Measurements from ENCODE around the gene TTC34. TPM values are rescaled to one million over a fixed set of nuclear protein-coding genes. Genes with fewer than 3 reads are reported as not detected.

The TTC34 gene
- total RNA-seq, 1 experiment from 2014 or later: 1.3 TPM

DNA sequence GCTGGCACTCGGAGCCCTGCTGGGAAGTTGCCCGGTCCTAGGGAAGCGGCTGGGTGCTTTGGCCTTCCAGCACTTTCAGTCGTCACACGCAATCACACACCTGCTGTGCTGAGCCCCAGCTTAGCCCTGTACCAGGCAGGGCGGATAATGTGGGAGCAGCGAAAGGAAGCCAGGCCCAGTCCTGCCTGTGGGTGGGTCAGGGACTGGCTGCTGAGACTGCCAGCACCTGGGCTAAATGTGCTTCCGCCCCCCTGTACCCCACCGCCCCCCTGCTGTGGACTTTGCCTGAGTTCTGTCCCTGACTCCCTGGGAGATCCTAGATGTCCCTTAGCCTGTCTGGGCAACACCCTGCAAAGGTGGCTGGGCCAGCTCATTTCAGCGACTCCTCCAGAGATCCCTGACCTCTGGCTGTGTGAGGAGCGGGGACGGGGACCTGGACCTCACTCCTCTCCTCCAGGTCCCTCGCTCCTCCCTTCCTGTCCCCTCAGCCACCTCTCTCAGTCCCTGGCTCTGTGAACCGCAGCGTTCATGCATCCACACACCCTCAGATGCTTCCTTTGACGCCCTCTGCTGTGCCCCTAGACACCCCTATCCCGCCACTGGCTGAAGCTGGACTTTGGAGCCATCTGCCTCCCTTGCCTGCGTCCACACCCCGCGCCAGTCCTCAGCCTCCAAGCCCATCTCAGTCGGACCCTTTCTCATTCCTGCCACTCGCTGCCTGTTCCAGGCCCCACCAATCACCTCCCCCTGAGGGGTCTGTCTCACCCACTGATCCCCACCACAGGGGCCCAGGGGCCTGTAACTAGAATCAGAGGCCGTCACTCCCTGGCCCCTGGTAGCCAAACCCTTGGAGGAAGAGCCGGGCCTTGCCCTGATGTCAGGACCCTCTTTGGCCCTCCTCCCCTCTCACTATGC, 170.1 kb downstream of the TTC34 start:
- no peaks in the 10 kb centered on the region for H3K36me3 ChIP-seq (ENCODE audit: control insufficient read depth in 1 of 2, insufficient read depth in 2 of 2, low read length in 2 of 2)
- ATAC-seq (no peak), DNase-seq (ENCODE audit: low read depth, low spot score) (no peak)
- H3K9me2 ChIP-seq (ENCODE audit: insufficient read depth): no peaks in the 10 kb centered on the region
- ChIA-PET POLR2A (no interaction called here), CTCF (no interaction called here), RAD21 (ENCODE audit: low non-redundant PET in 1 of 2, low total read pairs in 2 of 2, uncharacterized antibody in 2 of 2, unreplicated experiment in 2 of 2) (no interaction called here)
- H3K4me2 ChIP-seq (ENCODE audit: low read length): no peak overlapping the region
- BruUV-seq (replicated peaks): no TSS peak
- no peak overlapping the region for H3K27ac ChIP-seq (ENCODE audit: low read depth, low read length)
- H3K4me1 ChIP-seq (ENCODE audit: control insufficient read depth in 1 of 2, insufficient read depth in 2 of 2, low read length in 2 of 2): peaks cover 0 to 6% of the 10 kb centered on the region in 2 experiments; a peak in 2 of 4 replicates
- TF ChIP-seq CBX3 (IDR thresholded peaks at IDR 0.05; ENCODE audit: low read depth): no peak
- TF ChIP-seq SRF (IDR thresholded peaks at IDR 0.05; ENCODE audit: low read depth): no peak
- TF ChIP-seq TCF7L2 (IDR thresholded peaks at IDR 0.05; ENCODE audit: borderline replicate concordance, extremely low read depth, insufficient read depth, insufficient read length): no peak
- no peak for TF ChIP-seq JUND (IDR thresholded peaks at IDR 0.05)
- TF ChIP-seq FOSL1 (IDR thresholded peaks at IDR 0.05; ENCODE audit: low read depth): no peak
- TF ChIP-seq, protein P1, sequence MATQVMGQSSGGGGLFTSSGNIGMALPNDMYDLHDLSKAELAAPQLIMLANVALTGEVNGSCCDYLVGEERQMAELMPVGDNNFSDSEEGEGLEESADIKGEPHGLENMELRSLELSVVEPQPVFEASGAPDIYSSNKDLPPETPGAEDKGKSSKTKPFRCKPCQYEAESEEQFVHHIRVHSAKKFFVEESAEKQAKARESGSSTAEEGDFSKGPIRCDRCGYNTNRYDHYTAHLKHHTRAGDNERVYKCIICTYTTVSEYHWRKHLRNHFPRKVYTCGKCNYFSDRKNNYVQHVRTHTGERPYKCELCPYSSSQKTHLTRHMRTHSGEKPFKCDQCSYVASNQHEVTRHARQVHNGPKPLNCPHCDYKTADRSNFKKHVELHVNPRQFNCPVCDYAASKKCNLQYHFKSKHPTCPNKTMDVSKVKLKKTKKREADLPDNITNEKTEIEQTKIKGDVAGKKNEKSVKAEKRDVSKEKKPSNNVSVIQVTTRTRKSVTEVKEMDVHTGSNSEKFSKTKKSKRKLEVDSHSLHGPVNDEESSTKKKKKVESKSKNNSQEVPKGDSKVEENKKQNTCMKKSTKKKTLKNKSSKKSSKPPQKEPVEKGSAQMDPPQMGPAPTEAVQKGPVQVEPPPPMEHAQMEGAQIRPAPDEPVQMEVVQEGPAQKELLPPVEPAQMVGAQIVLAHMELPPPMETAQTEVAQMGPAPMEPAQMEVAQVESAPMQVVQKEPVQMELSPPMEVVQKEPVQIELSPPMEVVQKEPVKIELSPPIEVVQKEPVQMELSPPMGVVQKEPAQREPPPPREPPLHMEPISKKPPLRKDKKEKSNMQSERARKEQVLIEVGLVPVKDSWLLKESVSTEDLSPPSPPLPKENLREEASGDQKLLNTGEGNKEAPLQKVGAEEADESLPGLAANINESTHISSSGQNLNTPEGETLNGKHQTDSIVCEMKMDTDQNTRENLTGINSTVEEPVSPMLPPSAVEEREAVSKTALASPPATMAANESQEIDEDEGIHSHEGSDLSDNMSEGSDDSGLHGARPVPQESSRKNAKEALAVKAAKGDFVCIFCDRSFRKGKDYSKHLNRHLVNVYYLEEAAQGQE (IDR thresholded peaks at IDR 0.05; ENCODE audit: low read depth): no peak
- no peak for TF ChIP-seq EZH2phosphoT487 (IDR thresholded peaks at IDR 0.05; ENCODE audit: borderline replicate concordance)
- TF ChIP-seq, protein P2, sequence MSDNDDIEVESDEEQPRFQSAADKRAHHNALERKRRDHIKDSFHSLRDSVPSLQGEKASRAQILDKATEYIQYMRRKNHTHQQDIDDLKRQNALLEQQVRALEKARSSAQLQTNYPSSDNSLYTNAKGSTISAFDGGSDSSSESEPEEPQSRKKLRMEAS (IDR thresholded peaks at IDR 0.05): no peak
- no peak for TF ChIP-seq EZH2 (IDR thresholded peaks at IDR 0.05)
- TF ChIP-seq, protein P3, sequence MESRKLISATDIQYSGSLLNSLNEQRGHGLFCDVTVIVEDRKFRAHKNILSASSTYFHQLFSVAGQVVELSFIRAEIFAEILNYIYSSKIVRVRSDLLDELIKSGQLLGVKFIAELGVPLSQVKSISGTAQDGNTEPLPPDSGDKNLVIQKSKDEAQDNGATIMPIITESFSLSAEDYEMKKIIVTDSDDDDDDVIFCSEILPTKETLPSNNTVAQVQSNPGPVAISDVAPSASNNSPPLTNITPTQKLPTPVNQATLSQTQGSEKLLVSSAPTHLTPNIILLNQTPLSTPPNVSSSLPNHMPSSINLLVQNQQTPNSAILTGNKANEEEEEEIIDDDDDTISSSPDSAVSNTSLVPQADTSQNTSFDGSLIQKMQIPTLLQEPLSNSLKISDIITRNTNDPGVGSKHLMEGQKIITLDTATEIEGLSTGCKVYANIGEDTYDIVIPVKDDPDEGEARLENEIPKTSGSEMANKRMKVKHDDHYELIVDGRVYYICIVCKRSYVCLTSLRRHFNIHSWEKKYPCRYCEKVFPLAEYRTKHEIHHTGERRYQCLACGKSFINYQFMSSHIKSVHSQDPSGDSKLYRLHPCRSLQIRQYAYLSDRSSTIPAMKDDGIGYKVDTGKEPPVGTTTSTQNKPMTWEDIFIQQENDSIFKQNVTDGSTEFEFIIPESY (IDR thresholded peaks at IDR 0.05; ENCODE audit: extremely low read depth, insufficient replicate concordance, low read length): no peak
- no peak for TF ChIP-seq SIN3A (IDR thresholded peaks at IDR 0.05; ENCODE audit: low read depth)
- TF ChIP-seq CEBPB (IDR thresholded peaks at IDR 0.05; ENCODE audit: low read depth): no peak
- no peak for TF ChIP-seq YY1 (IDR thresholded peaks at IDR 0.05; ENCODE audit: extremely low read depth, insufficient replicate concordance, low read depth, low read length)
- no peak for TF ChIP-seq SP1 (IDR thresholded peaks at IDR 0.05; ENCODE audit: low read depth)
- no peak for TF ChIP-seq POLR2AphosphoS5 (IDR thresholded peaks at IDR 0.05; ENCODE audit: low read depth, low read length)
- TF ChIP-seq, protein P4, sequence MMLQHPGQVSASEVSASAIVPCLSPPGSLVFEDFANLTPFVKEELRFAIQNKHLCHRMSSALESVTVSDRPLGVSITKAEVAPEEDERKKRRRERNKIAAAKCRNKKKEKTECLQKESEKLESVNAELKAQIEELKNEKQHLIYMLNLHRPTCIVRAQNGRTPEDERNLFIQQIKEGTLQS (IDR thresholded peaks at IDR 0.05): no peak
- no peak for TF ChIP-seq EGR1 (IDR thresholded peaks at IDR 0.05; ENCODE audit: low read depth)
- no peak overlapping the region for H3K9ac ChIP-seq (ENCODE audit: low read length)
- no peaks in the 10 kb centered on the region for H3K27me3 ChIP-seq (ENCODE audit: insufficient read depth, low read length)
- no peaks in the 10 kb centered on the region for H4K20me1 ChIP-seq (ENCODE audit: insufficient read depth)
- no peak overlapping the region for H2AFZ ChIP-seq (ENCODE audit: low read depth, low read length, poor library complexity, severe bottlenecking)
- peaks cover 0 to 7% of the 10 kb centered on the region in 2 experiments; a peak in 1 of 4 replicates for H3K9me3 ChIP-seq (ENCODE audit: control insufficient read depth in 1 of 2, insufficient read depth in 1 of 2, low read depth in 1 of 2, low read length in 2 of 2)
- intact Hi-C loops (cut with micrococcal nuclease): no loop called here
- no peak overlapping the region for H3K4me3 ChIP-seq (replicated peaks in 1 of 2; ENCODE audit: low read depth in 1 of 2, low read length in 2 of 2)
- H3K79me2 ChIP-seq (ENCODE audit: insufficient read depth, low read length): no peaks in the 10 kb centered on the region
